H1 (cell line): ENCODE results near the gene NKAIN4. TPM values are rescaled to one million over a fixed set of nuclear protein-coding genes. Genes with fewer than 3 reads are reported as not detected.

Source experiments
- BRCA1 ChIP-seq: IDR thresholded peaks from 2 replicates; pipeline ENCODE4 v1.6.1; 2012; ENCODE audit warnings: low read depth, low read length, improper control_type of control experiment
- CBX5 ChIP-seq: fragments of 300-800, 300-1000 bp; sonication (generic); IDR thresholded peaks from 2 replicates; pipeline ENCODE4 v1.7.1; 2016; ENCODE audit warnings: antibody characterized with exemption, low read length, low read depth
- EP300 ChIP-seq, 2 experiments: IDR thresholded peaks; 1 replicate in 1 of 2; 2 replicates in 1 of 2; pipeline ENCODE4 v1.6.1; 2011 to 2012; ENCODE audit warnings: low read depth in 2 of 2, low read length in 2 of 2, mild to moderate bottlenecking in 2 of 2, borderline replicate concordance in 1 of 2, inconsistent platforms in 1 of 2, moderate library complexity in 1 of 2
- EZH2 ChIP-seq: fragments of 200-600 bp; sonication (generic); IDR thresholded peaks from 2 replicates; pipeline ENCODE4 v1.7.1; 2012; ENCODE audit warnings: low read depth, mild to moderate bottlenecking, moderate library complexity, low read length, inconsistent platforms; ENCODE audit not compliant: severe bottlenecking
- HDAC2 ChIP-seq, 2 experiments: fragments of 300-600 bp in 1 of 2; sonication (generic) in 1 of 2; IDR thresholded peaks; 2 replicates each; pipeline ENCODE4 v1.6.1; 2011 to 2012; ENCODE audit warnings: low read depth in 2 of 2, low read length in 2 of 2, mild to moderate bottlenecking in 2 of 2, moderate library complexity in 2 of 2, borderline replicate concordance in 1 of 2, inconsistent platforms in 1 of 2
- KDM1A ChIP-seq: fragments of 200-600, 300-600 bp; sonication (generic); IDR thresholded peaks from 2 replicates; pipeline ENCODE4 v1.7.1; 2016; ENCODE audit warnings: mild to moderate bottlenecking, low read length, borderline replicate concordance
- NRF1 ChIP-seq: IDR thresholded peaks from 2 replicates; pipeline ENCODE4 v1.6.1; 2011; ENCODE audit warnings: mild to moderate bottlenecking, low read depth, low read length, improper control_type of control experiment
- PHF8 ChIP-seq: fragments of 200-600 bp; sonication (generic); conservative IDR thresholded peaks from 2 replicates; pipeline ENCODE4 v1.7.1; 2012; ENCODE audit warnings: low read depth, mild to moderate bottlenecking, inconsistent platforms, low read length, moderate library complexity
- RXRA ChIP-seq: IDR thresholded peaks from 2 replicates; pipeline ENCODE4 v1.6.1; 2011; ENCODE audit warnings: low read depth, mild to moderate bottlenecking, low read length, moderate library complexity; ENCODE audit not compliant: insufficient read depth
- TEAD4 ChIP-seq: IDR thresholded peaks from 2 replicates; pipeline ENCODE4 v1.6.1; 2012; ENCODE audit warnings: low read depth, low read length, inconsistent platforms, mixed read lengths
- polyA plus RNA-seq, 7 experiments: library from polyadenylated mRNA; depleted of rRNA in 3 of 7; stranded (reverse) in 5 of 7; unstranded in 2 of 7; fragments of >200 nt in 5 of 7; fragments of 200-250 nt in 2 of 7; gene quantifications; 1 replicate in 5 of 7; 2 replicates in 1 of 7; 4 replicates in 1 of 7; pipeline versions ENCODE4 v1.2.1 to v1.2.3, GENCODE V29; 2011 to 2013; ENCODE audit warnings: missing spikeins in 2 of 7, mixed read lengths in 2 of 7
- total RNA-seq: library from RNA; stranded (reverse); fragmentation: NEBNext Ultra II Directional; extraction: Animal tissue kit (Norgen Biotek cat#: 25700); gene quantifications from 2 replicates; pipeline ENCODE4 v1.2.1, GENCODE V29; 2021
- TF ChIP-seq, protein P1 (sequence below): IDR thresholded peaks from 2 replicates; pipeline ENCODE4 v1.6.1; 2011; ENCODE audit warnings: low read length, improper control_type of control experiment

NKAIN4 gene
- total and polyA plus RNA-seq, 2 of the 8 experiments (the other 6 are each of a cell fraction or from before 2014, with no cell fraction given), result 6.9 to 17.0 TPM

DNA sequence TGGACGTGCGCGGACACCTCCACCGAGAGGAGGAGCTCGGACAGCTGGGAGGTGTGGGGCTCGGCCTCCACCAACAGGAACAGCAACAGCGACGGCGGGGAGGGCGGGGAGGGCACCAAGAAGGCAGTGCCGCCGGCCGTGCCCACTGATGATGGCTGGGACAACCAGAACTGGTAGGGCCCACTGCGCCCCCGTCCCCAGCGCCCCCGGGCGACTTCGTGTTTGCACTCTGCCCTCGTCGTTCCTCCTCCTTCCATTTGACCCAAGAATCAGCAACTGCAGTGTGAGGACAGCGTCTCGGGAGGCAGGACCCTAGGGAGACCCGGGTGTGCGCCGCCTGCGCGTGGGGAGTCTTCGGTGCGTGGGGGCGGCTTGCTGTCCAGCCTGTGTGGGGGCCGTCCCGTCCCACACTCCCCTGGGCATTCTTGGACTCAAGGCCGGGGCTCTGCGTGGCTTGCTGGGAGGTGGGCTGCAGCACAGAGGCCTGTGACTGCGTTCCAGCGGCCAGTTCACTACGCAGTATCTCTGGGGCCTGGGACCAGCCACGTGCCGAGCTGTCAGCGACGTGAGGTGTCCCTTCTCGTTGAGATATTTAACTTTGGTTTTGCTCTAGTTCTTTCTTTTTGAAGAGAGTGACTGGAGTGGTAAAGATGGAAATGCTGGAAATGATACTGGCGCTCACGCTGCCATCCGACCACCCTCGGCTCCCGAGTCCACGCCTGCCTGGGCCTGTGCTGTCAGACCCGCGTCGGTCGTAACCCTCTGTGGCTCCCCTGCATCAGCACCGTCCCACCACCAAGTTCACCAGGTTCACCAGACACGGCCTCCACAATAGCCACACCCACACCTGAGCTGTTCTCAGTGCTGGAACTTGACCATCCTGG, 33.7 kb upstream of the NKAIN4 start (continued):
- TF ChIP-seq HDAC2 (IDR thresholded peaks at IDR 0.05; ENCODE audit: borderline replicate concordance in 1 of 2, low read depth in 2 of 2, low read length in 2 of 2) (no peak), BRCA1 (no peak), CBX5 (no peak), TEAD4 (no peak), KDM1A (no peak), PHF8 (no peak), RXRA (no peak), EP300 (IDR thresholded peaks at IDR 0.05; ENCODE audit: borderline replicate concordance in 1 of 2, low read depth in 2 of 2, low read length in 2 of 2) (no peak), NRF1 (no peak), EZH2 (no peak)
- TF ChIP-seq, protein P1, sequence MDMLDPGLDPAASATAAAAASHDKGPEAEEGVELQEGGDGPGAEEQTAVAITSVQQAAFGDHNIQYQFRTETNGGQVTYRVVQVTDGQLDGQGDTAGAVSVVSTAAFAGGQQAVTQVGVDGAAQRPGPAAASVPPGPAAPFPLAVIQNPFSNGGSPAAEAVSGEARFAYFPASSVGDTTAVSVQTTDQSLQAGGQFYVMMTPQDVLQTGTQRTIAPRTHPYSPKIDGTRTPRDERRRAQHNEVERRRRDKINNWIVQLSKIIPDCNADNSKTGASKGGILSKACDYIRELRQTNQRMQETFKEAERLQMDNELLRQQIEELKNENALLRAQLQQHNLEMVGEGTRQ, result no peak
